GM20000 (cell line): ENCODE results near the gene STK33.

Experiments used
- DNase-seq: peaks from one replicate; pipeline ENCODE4 v3.0.0; 2012; ENCODE audit warnings: low spot score
- CTCF ChIP-seq: IDR thresholded peaks from 2 replicates; pipeline ENCODE4 v1.5.1; 2012; ENCODE audit warnings: mild to moderate bottlenecking, control low read depth; ENCODE audit errors: extremely low read depth, missing control alignments

STK33 gene

GRCh38 chr11:8440649-8441048, 153.4 kb downstream of the STK33 start:
- TF ChIP-seq CTCF: no peak
- no peak for DNase-seq

- DNase-seq: no peak
- TF ChIP-seq CTCF: no peak
Measured at GRCh38 chr11:8429483-8429882, 164.5 kb downstream of the STK33 start.

GRCh38 chr11:8426076-8426475, 168.0 kb downstream of the STK33 start:
- DNase-seq: no peak
- no peak for TF ChIP-seq CTCF

- DNase-seq: no peak
- TF ChIP-seq CTCF: no peak
Measured at GRCh38 chr11:8415195-8415594, 178.8 kb downstream of the STK33 start.

GRCh38 chr11:8408151-8408941, 185.7 kb downstream of the STK33 start:
- TF ChIP-seq CTCF: no peak
- no peak for DNase-seq

- DNase-seq: no peak
- TF ChIP-seq CTCF: no peak
Measured at GRCh38 chr11:8403310-8403709, 190.7 kb downstream of the STK33 start.

GRCh38 chr11:8392886-8393285, 201.1 kb downstream of the STK33 start:
- no peak for TF ChIP-seq CTCF
- no peak for DNase-seq
